Suppressor macrophage (primary cell): ENCODE measurements around the gene FXYD1.

Experiments
- DNase-seq, 4 experiments: peaks; one replicate each; pipeline ENCODE4 v3.0.0-alpha.2; 2020 to 2022

The FXYD1 gene

GRCh38 chr19:35108730-35109129 lies 29.9 kb upstream of the FXYD1 start:
- no peak for DNase-seq

- DNase-seq = no peak
Measured at GRCh38 chr19:35109395-35110112, 29.1 kb upstream of the FXYD1 start.

- DNase-seq = no peak
Measured at GRCh38 chr19:35110974-35111373, 27.6 kb upstream of the FXYD1 start.

- DNase-seq = no peak
Measured at GRCh38 chr19:35112995-35113688, 25.5 kb upstream of the FXYD1 start.

- DNase-seq = peak; percentile 54 to 76 (median 65)
Measured at GRCh38 chr19:35114353-35115176, 24.1 kb upstream of the FXYD1 start.

GRCh38 chr19:35115177-35115951 lies 23.3 kb upstream of the FXYD1 start, which contains the start of gene FXYD3:
Gene FXYD3 (plus strand): TSS chr19:35115823. CDS start chr19:35119377, 3,554 bp downstream.
- DNase-seq = no peak

GRCh38 chr19:35116072-35116801 lies 22.4 kb upstream of the FXYD1 start:
- DNase-seq = no peak

- DNase-seq = no peak
Measured at GRCh38 chr19:35117116-35117515, 21.5 kb upstream of the FXYD1 start.

- no peak for DNase-seq
Measured at GRCh38 chr19:35117799-35118198, 20.8 kb upstream of the FXYD1 start.

- peak in 1 of 4 experiments; percentile 38 for DNase-seq
Measured at GRCh38 chr19:35118268-35119020, 20.2 kb upstream of the FXYD1 start.

- DNase-seq = no peak
Measured at GRCh38 chr19:35119091-35119490, 19.5 kb upstream of the FXYD1 start.

- peak; percentile 35 to 65 (median 60) for DNase-seq
Measured at GRCh38 chr19:35119578-35120155, 19.0 kb upstream of the FXYD1 start.

GRCh38 chr19:35120492-35120891 lies 18.1 kb upstream of the FXYD1 start:
- DNase-seq = peak; percentile 86 to 94 (median 92)

GRCh38 chr19:35120898-35121297 lies 17.7 kb upstream of the FXYD1 start:
- DNase-seq = peak in 2 of 4 experiments; percentile 38 to 46

GRCh38 chr19:35122687-35123551 lies 15.7 kb upstream of the FXYD1 start:
- no peak for DNase-seq

GRCh38 chr19:35123573-35123972 lies 15.1 kb upstream of the FXYD1 start:
- DNase-seq = peak in 2 of 4 experiments; percentile 44 to 51

GRCh38 chr19:35124098-35125060 lies 14.2 kb upstream of the FXYD1 start:
- DNase-seq = peak; percentile 92 to 97 (median 94)

- DNase-seq = no peak
Measured at GRCh38 chr19:35125270-35125717, 13.3 kb upstream of the FXYD1 start.
